Ishikawa (cell line): ENCODE data around the gene ZCCHC24.

Experiments used
- CEBPB ChIP-seq: IDR thresholded peaks from 2 replicates; pipeline ENCODE4 v1.6.1; 2012
- CREB1 ChIP-seq: IDR thresholded peaks from 2 replicates; pipeline ENCODE4 v1.6.1; 2012; ENCODE audit warnings: low read depth
- EGR1 ChIP-seq: IDR thresholded peaks from 2 replicates; pipeline ENCODE4 v1.6.1; 2012
- EP300 ChIP-seq: IDR thresholded peaks from 2 replicates; pipeline ENCODE4 v1.6.1; 2012; ENCODE audit warnings: borderline replicate concordance
- FOXM1 ChIP-seq: IDR thresholded peaks from 2 replicates; pipeline ENCODE4 v1.6.1; 2012; ENCODE audit warnings: low read depth, borderline replicate concordance
- MAX ChIP-seq: IDR thresholded peaks from 2 replicates; pipeline ENCODE4 v1.6.1; 2012
- NFIC ChIP-seq: IDR thresholded peaks from 2 replicates; pipeline ENCODE4 v1.6.1; 2012
- RAD21 ChIP-seq: IDR thresholded peaks from 2 replicates; pipeline ENCODE4 v1.6.1; 2012; ENCODE audit warnings: low read depth
- REST ChIP-seq: IDR thresholded peaks from 2 replicates; pipeline ENCODE4 v1.6.1; 2012; ENCODE audit warnings: low read depth, mild to moderate bottlenecking
- TAF1 ChIP-seq: IDR thresholded peaks from 2 replicates; pipeline ENCODE4 v1.6.1; 2012; ENCODE audit warnings: low read depth, mild to moderate bottlenecking
- TCF12 ChIP-seq: IDR thresholded peaks from 2 replicates; pipeline ENCODE4 v1.6.1; 2012; ENCODE audit warnings: low read depth
- TEAD4 ChIP-seq: IDR thresholded peaks from 2 replicates; pipeline ENCODE4 v1.6.1; 2012
- USF1 ChIP-seq: IDR thresholded peaks from 2 replicates; pipeline ENCODE4 v1.6.1; 2012
- YY1 ChIP-seq: IDR thresholded peaks from 2 replicates; pipeline ENCODE4 v1.6.1; 2012; ENCODE audit warnings: low read depth
- ZBTB7A ChIP-seq: IDR thresholded peaks from 2 replicates; pipeline ENCODE4 v1.6.1; 2012; ENCODE audit warnings: low read depth

Gene ZCCHC24

GRCh38 chr10:79391231-79392019, 54.0 kb downstream of the ZCCHC24 start:
- TF ChIP-seq CEBPB (no peak), REST (no peak)

GRCh38 chr10:79390551-79391229, 54.7 kb downstream of the ZCCHC24 start:
- TF ChIP-seq RAD21: no peak
- TF ChIP-seq REST: no peak
- TF ChIP-seq TCF12: no peak
- no peak for TF ChIP-seq YY1
- no peak for TF ChIP-seq CREB1
- no peak for TF ChIP-seq ZBTB7A

- TF ChIP-seq EP300: no peak
- TF ChIP-seq TAF1: no peak
- TF ChIP-seq CEBPB: no peak
- no peak for TF ChIP-seq NFIC
- no peak for TF ChIP-seq TCF12
- TF ChIP-seq RAD21: no peak
- no peak for TF ChIP-seq ZBTB7A
- TF ChIP-seq REST: no peak
- no peak for TF ChIP-seq YY1
- no peak for TF ChIP-seq USF1
- TF ChIP-seq EGR1: no peak
- TF ChIP-seq MAX: no peak
- TF ChIP-seq CREB1: no peak
- no peak for TF ChIP-seq FOXM1
- TF ChIP-seq TEAD4: no peak
Measured at GRCh38 chr10:79390057-79390456, 55.4 kb downstream of the ZCCHC24 start.

- TF ChIP-seq YY1 (no peak), FOXM1 (no peak), CEBPB (no peak), RAD21 (no peak), TCF12 (no peak), CREB1 (no peak), EP300 (no peak), EGR1 (no peak), USF1 (no peak), NFIC (no peak), MAX (no peak), ZBTB7A (no peak)
Measured at GRCh38 chr10:79387974-79388850, 57.2 kb downstream of the ZCCHC24 start.
